NK-92 (cell line): ENCODE results near the gene GINS1.

Experiments used
- DNase-seq: peaks from one replicate; lab custom pipeline; 2025; ENCODE audit not compliant: unreplicated experiment; lab: John Stamatoyannopoulos, UW

Gene GINS1

GRCh38 chr20:25407311-25408169 lies at the start of gene GINS1:
Gene GINS1, plus strand, starts transcription at chr20:25407673. Its CDS starts 148 bp downstream, at chr20:25407821.
- DNase-seq, result no peak

- DNase-seq, result no peak
Measured at GRCh38 chr20:25360631-25361286, 46.7 kb upstream of the GINS1 start.

GRCh38 chr20:25361287-25361683 lies 46.2 kb upstream of the GINS1 start:
- DNase-seq, result no peak

- DNase-seq, result no peak
Measured at GRCh38 chr20:25364180-25364788, 43.2 kb upstream of the GINS1 start.

- no peak for DNase-seq
Measured at GRCh38 chr20:25364879-25365699, 42.4 kb upstream of the GINS1 start.

- no peak for DNase-seq
Measured at GRCh38 chr20:25368526-25368925, 38.9 kb upstream of the GINS1 start.

- DNase-seq, result no peak
Measured at GRCh38 chr20:25368976-25369375, 38.5 kb upstream of the GINS1 start.

GRCh38 chr20:25369529-25369928 lies 37.9 kb upstream of the GINS1 start:
- no peak for DNase-seq

GRCh38 chr20:25369971-25370370 lies 37.5 kb upstream of the GINS1 start:
- DNase-seq, result no peak

- no peak for DNase-seq
Measured at GRCh38 chr20:25372584-25373336, 34.7 kb upstream of the GINS1 start.

- no peak for DNase-seq
Measured at GRCh38 chr20:25374842-25375241, 32.6 kb upstream of the GINS1 start.

- no peak for DNase-seq
Measured at GRCh38 chr20:25376236-25376635, 31.2 kb upstream of the GINS1 start.

- DNase-seq, result no peak
Measured at GRCh38 chr20:25376886-25377285, 30.6 kb upstream of the GINS1 start.

GRCh38 chr20:25378189-25378883 lies 29.1 kb upstream of the GINS1 start:
- no peak for DNase-seq

GRCh38 chr20:25378884-25379733 lies 28.4 kb upstream of the GINS1 start:
- no peak for DNase-seq

- DNase-seq, result no peak
Measured at GRCh38 chr20:25380945-25381614, 26.4 kb upstream of the GINS1 start.

- DNase-seq, result no peak
Measured at GRCh38 chr20:25382704-25383370, 24.6 kb upstream of the GINS1 start.

- DNase-seq, result no peak
Measured at GRCh38 chr20:25389401-25389857, 18.0 kb upstream of the GINS1 start.
